AG10803 (cell line): ENCODE measurements around the gene BCL6B.

Experiments used
- DNase-seq: peaks from one replicate; pipeline ENCODE4 v3.0.0; 2010; ENCODE audit warnings: low read depth
- H3K4me3 ChIP-seq: 2 replicates; pipeline ENCODE4 v1.5.1; 2011; ENCODE audit warnings: mild to moderate bottlenecking, low read length, control low read depth
- TF ChIP-seq, protein P1 (sequence below): conservative IDR thresholded peaks from 2 replicates; pipeline ENCODE4 v1.5.1; 2011; ENCODE audit warnings: mild to moderate bottlenecking, low read length, control low read depth, inconsistent platforms

Gene BCL6B

GRCh38 chr17:7070712-7071111 is 47.9 kb downstream of the BCL6B start:
- TF ChIP-seq, protein P1, sequence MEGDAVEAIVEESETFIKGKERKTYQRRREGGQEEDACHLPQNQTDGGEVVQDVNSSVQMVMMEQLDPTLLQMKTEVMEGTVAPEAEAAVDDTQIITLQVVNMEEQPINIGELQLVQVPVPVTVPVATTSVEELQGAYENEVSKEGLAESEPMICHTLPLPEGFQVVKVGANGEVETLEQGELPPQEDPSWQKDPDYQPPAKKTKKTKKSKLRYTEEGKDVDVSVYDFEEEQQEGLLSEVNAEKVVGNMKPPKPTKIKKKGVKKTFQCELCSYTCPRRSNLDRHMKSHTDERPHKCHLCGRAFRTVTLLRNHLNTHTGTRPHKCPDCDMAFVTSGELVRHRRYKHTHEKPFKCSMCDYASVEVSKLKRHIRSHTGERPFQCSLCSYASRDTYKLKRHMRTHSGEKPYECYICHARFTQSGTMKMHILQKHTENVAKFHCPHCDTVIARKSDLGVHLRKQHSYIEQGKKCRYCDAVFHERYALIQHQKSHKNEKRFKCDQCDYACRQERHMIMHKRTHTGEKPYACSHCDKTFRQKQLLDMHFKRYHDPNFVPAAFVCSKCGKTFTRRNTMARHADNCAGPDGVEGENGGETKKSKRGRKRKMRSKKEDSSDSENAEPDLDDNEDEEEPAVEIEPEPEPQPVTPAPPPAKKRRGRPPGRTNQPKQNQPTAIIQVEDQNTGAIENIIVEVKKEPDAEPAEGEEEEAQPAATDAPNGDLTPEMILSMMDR = no peak
- no peak for DNase-seq
- no peak overlapping the region for H3K4me3 ChIP-seq

DNA sequence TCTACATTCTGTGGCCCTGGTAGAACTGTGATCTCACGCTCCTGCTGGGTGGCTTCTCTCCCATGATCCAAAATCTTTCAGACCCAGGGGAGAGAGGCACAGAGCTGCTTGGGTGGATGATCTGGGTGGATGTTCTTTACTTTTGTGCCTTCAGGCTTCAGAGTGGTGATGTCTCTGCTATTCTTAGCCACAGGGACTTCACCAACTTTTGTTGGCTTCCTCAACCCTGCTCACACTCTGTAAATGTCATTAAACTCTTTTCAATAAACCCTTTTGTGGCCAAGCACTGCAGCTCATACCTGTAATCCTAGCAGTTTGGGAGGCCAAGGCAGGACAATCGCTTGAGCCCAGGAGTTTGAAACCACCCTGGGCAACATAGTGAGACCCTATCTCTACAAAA is 49.6 kb downstream of the BCL6B start:
- TF ChIP-seq, protein P1 = no peak
- no peak overlapping the region for H3K4me3 ChIP-seq
- no peak for DNase-seq

DNA sequence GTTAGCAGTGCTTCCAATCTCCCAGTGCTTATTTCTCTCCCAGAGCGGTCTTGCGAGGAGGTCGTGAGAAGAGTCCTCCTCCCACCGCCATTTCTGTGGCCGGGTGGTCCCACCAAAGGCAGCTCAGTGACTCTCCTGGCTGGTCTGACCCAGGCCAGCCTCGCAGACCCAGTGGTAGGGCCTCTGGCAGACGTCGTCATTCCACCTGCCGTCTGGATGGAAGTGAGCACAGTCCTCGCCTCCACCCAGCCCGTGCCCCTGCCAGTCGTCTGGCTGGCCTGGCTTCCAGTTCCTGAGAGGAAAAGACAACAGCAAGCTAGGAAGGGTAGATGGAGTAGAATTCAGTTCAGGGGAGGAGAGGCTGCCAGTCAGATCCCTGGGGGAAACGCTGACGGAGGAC is 52.1 kb downstream of the BCL6B start:
- TF ChIP-seq, protein P1 = no peak
- DNase-seq = no peak
- H3K4me3 ChIP-seq = no peak overlapping the region

DNA sequence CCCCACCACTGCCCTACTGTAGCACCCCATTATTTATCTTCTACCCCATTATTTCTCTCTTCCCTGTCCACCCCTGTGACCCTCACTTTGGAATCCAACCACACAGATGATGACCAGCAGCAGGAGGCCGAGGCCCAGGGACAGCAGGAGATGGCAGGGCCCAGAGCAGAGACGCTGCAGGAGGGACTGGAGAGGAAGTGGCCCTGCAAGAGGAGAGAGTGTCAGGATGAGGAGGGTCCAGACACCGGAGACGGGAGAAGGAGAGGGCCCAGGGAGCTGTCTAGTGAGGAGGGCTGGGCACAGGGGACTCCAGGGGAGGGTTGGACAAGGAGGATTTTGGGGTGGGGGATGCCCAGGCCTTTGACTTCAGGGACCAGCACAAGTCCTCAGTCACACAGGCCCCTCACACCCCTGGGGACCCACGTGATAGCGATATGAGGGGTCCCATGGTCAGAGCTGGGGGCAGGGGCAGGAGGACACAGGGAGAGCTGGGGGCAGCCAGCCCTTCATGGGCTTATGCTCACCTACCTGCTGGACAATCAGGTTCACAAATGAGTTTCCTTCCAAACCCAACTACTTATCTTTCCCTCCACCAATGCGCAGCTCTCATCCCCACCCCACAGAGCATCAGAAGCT is 55.2 kb downstream of the BCL6B start:
- H3K4me3 ChIP-seq = no peak overlapping the region
- TF ChIP-seq, protein P1 = no peak
- DNase-seq = no peak

GRCh38 chr17:7078711-7079110 is 55.9 kb downstream of the BCL6B start:
- H3K4me3 ChIP-seq = no peak overlapping the region
- TF ChIP-seq, protein P1 = no peak
- DNase-seq = no peak
